Retinal pigment epithelial cell (primary cell): ENCODE measurements around the gene YOD1.

Experiments
- DNase-seq: peaks from one replicate; pipeline ENCODE4 v3.0.0-alpha.2; 2010; ENCODE audit warnings: low read depth
- H3K4me3 ChIP-seq: 2 replicates; pipeline ENCODE4 v1.5.1; 2011; ENCODE audit warnings: mild to moderate bottlenecking, low read length, control low read depth, moderate library complexity
- CTCF ChIP-seq: conservative IDR thresholded peaks from 2 replicates; pipeline ENCODE4 v1.5.1; 2011; ENCODE audit warnings: low read depth, low read length, control low read depth, inconsistent platforms

The YOD1 gene

GRCh38 chr1:207063014-207063413 lies 12.0 kb upstream of the YOD1 start:
- DNase-seq = no peak
- H3K4me3 ChIP-seq = no peak overlapping the region
- TF ChIP-seq CTCF = no peak

GRCh38 chr1:207062058-207062457 lies 11.1 kb upstream of the YOD1 start:
- no peak for TF ChIP-seq CTCF
- no peak for DNase-seq
- H3K4me3 ChIP-seq = no peak overlapping the region

- TF ChIP-seq CTCF = no peak
- no peak for DNase-seq
- H3K4me3 ChIP-seq = no peak overlapping the region
These were observed 9.6 kb upstream of the YOD1 start for GRCh38 chr1:207060596-207060995.

GRCh38 chr1:207059881-207060280 lies 8.9 kb upstream of the YOD1 start:
- no peak for DNase-seq
- no peak overlapping the region for H3K4me3 ChIP-seq
- no peak for TF ChIP-seq CTCF

- no peak for DNase-seq
- H3K4me3 ChIP-seq = no peak overlapping the region
- TF ChIP-seq CTCF = no peak
These were observed 8.2 kb upstream of the YOD1 start for GRCh38 chr1:207058878-207059867.

GRCh38 chr1:207058252-207058651 lies 7.2 kb upstream of the YOD1 start:
- no peak for DNase-seq
- TF ChIP-seq CTCF = no peak

GRCh38 chr1:207056673-207057072 lies 5.7 kb upstream of the YOD1 start:
- no peak for TF ChIP-seq CTCF
- no peak for DNase-seq
- no peak overlapping the region for H3K4me3 ChIP-seq

More at GRCh38 chr1:207058252-207058651, 7.2 kb upstream of the YOD1 start:
- no peak overlapping the region for H3K4me3 ChIP-seq
